ENCODE measurements around the gene BRF1.

The BRF1 gene

DNA sequence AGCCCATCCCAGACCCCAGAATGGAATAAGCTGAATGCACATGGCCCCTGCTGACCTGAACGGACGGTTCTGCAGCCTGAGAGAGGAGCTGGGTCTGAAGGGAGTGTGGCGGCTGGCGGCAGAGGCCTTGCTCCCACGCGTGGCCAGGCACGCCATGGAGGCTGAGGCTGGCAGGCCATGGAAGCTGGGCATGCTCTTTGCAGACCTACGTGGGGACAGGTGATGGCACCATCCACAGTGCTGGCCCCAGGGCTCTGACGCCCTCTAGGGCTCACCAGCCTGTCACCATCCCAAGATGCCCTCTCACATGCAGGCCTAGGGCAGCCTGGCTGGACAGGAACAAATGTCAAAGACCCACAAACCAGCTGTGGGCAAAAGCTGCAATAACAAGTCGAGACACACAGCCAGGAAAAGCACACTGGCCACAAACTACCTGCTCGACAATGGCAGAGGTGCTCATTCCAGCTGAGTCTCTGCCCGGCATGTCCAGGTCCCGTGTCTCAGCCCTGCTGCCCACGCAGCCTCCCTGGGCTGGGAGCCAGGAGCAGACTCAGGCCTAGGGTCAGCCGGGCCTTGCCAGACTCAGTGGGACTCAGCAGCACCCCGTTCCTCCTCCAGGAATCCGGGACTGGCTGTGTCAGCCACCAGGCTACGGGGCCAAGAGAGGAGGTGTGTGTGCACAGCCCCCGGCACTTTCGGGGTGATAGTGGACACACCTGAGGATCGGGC, 32.8 kb downstream of the BRF1 start:
- peaks cover 4 to 20% of the 10 kb centered on the region in 2 donors for H3K36me3 ChIP-seq (ENCODE audit: control insufficient read depth in 1 of 2, insufficient read depth in 2 of 2, low read length in 2 of 2)
- no peak overlapping the region for H3K9ac ChIP-seq (ENCODE audit: low read depth in 1 of 2, low read length in 2 of 2)
- H3K4me3 ChIP-seq (ENCODE audit: low read depth in 1 of 2, low read length in 2 of 2): no peak overlapping the region
- no peak overlapping the region for H3K27ac ChIP-seq (ENCODE audit: low read depth, low read length)
- no peaks in the 10 kb centered on the region for H3K9me3 ChIP-seq (ENCODE audit: control insufficient read depth in 1 of 2, low read length in 2 of 2)
- no peaks in the 10 kb centered on the region for H3K4me1 ChIP-seq (ENCODE audit: control insufficient read depth in 1 of 2, insufficient read depth in 2 of 2, low read length in 2 of 2)
- no peaks in the 10 kb centered on the region for H3K27me3 ChIP-seq (ENCODE audit: control insufficient read depth in 1 of 2, insufficient read depth in 2 of 2, low read length in 2 of 2)

DNA sequence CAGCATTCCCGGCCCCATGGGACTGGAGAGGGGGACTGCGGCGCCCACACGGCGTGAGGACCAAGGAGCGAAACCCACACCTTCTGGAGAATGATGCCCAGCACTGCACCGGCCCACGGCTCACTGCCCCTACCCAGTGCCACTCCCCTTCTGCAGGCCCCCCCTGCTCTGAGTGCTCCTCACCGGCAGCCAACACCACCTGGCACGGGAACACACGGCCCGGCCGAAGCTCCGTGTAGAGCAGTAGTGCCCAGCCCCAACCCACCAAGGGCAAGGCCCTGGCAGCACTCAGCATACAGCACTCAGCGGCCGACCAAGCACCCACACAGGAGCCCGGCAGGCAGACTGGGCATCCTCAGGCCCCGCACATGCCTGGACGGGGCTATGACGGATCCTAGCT, 39.0 kb downstream of the BRF1 start:
- no peak overlapping the region for H3K9ac ChIP-seq (ENCODE audit: low read depth in 1 of 2, low read length in 2 of 2)
- peaks cover 6 to 10% of the 10 kb centered on the region in 2 donors for H3K4me1 ChIP-seq (ENCODE audit: control insufficient read depth in 1 of 2, insufficient read depth in 2 of 2, low read length in 2 of 2)
- peaks cover 0 to 3% of the 10 kb centered on the region in 2 donors for H3K36me3 ChIP-seq (ENCODE audit: control insufficient read depth in 1 of 2, insufficient read depth in 2 of 2, low read length in 2 of 2)

GRCh38 chr14:105260959-105261358, 39.8 kb downstream of the BRF1 start:
- peaks cover 0 to 3% of the 10 kb centered on the region in 2 donors for H3K36me3 ChIP-seq (ENCODE audit: control insufficient read depth in 1 of 2, insufficient read depth in 2 of 2, low read length in 2 of 2)
- H3K4me1 ChIP-seq (ENCODE audit: control insufficient read depth in 1 of 2, insufficient read depth in 2 of 2, low read length in 2 of 2): peaks cover 9 to 12% of the 10 kb centered on the region in 2 donors
- no peak overlapping the region for H3K27ac ChIP-seq (ENCODE audit: low read depth, low read length)
- H3K9ac ChIP-seq (ENCODE audit: low read depth in 1 of 2, low read length in 2 of 2): no peak overlapping the region
- no peaks in the 10 kb centered on the region for H3K9me3 ChIP-seq (ENCODE audit: control insufficient read depth in 1 of 2, low read length in 2 of 2)
- H3K27me3 ChIP-seq (ENCODE audit: control insufficient read depth in 1 of 2, insufficient read depth in 2 of 2, low read length in 2 of 2): no peaks in the 10 kb centered on the region
- H3K4me3 ChIP-seq (ENCODE audit: low read depth in 1 of 2, low read length in 2 of 2): no peak overlapping the region

More for the DNA sequence above, 39.0 kb downstream of the BRF1 start:
- Histone ChIP-seq H3K4me3 (ENCODE audit: low read depth in 1 of 2, low read length in 2 of 2) (no peak overlapping the region), H3K27me3 (ENCODE audit: control insufficient read depth in 1 of 2, insufficient read depth in 2 of 2, low read length in 2 of 2) (no peaks in the 10 kb centered on the region), H3K27ac (ENCODE audit: low read depth, low read length) (no peak overlapping the region), H3K9me3 (ENCODE audit: control insufficient read depth in 1 of 2, low read length in 2 of 2) (no peaks in the 10 kb centered on the region)

- Histone ChIP-seq H3K4me3 (ENCODE audit: low read depth in 1 of 2, low read length in 2 of 2) (no peak overlapping the region), H3K9ac (ENCODE audit: low read depth in 1 of 2, low read length in 2 of 2) (no peak overlapping the region), H3K4me1 (ENCODE audit: control insufficient read depth in 1 of 2, insufficient read depth in 2 of 2, low read length in 2 of 2) (peaks cover 9 to 12% of the 10 kb centered on the region in 2 donors), H3K36me3 (ENCODE audit: control insufficient read depth in 1 of 2, insufficient read depth in 2 of 2, low read length in 2 of 2) (peaks cover 0 to 2% of the 10 kb centered on the region in 2 donors), H3K27me3 (ENCODE audit: control insufficient read depth in 1 of 2, insufficient read depth in 2 of 2, low read length in 2 of 2) (no peaks in the 10 kb centered on the region), H3K9me3 (ENCODE audit: control insufficient read depth in 1 of 2, low read length in 2 of 2) (no peaks in the 10 kb centered on the region), H3K27ac (ENCODE audit: low read depth, low read length) (no peak overlapping the region)
Measured at GRCh38 chr14:105258846-105259245, 42.0 kb downstream of the BRF1 start.

- Histone ChIP-seq H3K9ac (ENCODE audit: low read depth in 1 of 2, low read length in 2 of 2) (peak overlapping the region in 1 of 2 donors; percentile 63), H3K4me1 (ENCODE audit: control insufficient read depth in 1 of 2, insufficient read depth in 2 of 2, low read length in 2 of 2) (peaks cover 9 to 12% of the 10 kb centered on the region in 2 donors), H3K27ac (ENCODE audit: low read depth, low read length) (no peak overlapping the region), H3K27me3 (ENCODE audit: control insufficient read depth in 1 of 2, insufficient read depth in 2 of 2, low read length in 2 of 2) (no peaks in the 10 kb centered on the region), H3K4me3 (ENCODE audit: low read depth in 1 of 2, low read length in 2 of 2) (peak overlapping the region in 1 of 2 donors; percentile 27), H3K36me3 (ENCODE audit: control insufficient read depth in 1 of 2, insufficient read depth in 2 of 2, low read length in 2 of 2) (peaks cover 0 to 11% of the 10 kb centered on the region in 2 donors), H3K9me3 (ENCODE audit: control insufficient read depth in 1 of 2, low read length in 2 of 2) (no peaks in the 10 kb centered on the region)
Measured at GRCh38 chr14:105257464-105257863, 43.3 kb downstream of the BRF1 start.

GRCh38 chr14:105256292-105256960, 44.4 kb downstream of the BRF1 start:
- Histone ChIP-seq H3K27me3 (ENCODE audit: control insufficient read depth in 1 of 2, insufficient read depth in 2 of 2, low read length in 2 of 2) (no peaks in the 10 kb centered on the region), H3K9me3 (ENCODE audit: control insufficient read depth in 1 of 2, low read length in 2 of 2) (no peaks in the 10 kb centered on the region), H3K27ac (ENCODE audit: low read depth, low read length) (no peak overlapping the region), H3K4me3 (ENCODE audit: low read depth in 1 of 2, low read length in 2 of 2) (no peak overlapping the region), H3K4me1 (ENCODE audit: control insufficient read depth in 1 of 2, insufficient read depth in 2 of 2, low read length in 2 of 2) (peaks cover 9 to 12% of the 10 kb centered on the region in 2 donors), H3K9ac (ENCODE audit: low read depth in 1 of 2, low read length in 2 of 2) (no peak overlapping the region), H3K36me3 (ENCODE audit: control insufficient read depth in 1 of 2, insufficient read depth in 2 of 2, low read length in 2 of 2) (peaks cover 5 to 21% of the 10 kb centered on the region in 2 donors)

GRCh38 chr14:105255021-105255507, 45.7 kb downstream of the BRF1 start:
- H3K27ac ChIP-seq (ENCODE audit: low read depth, low read length): no peak overlapping the region
- no peaks in the 10 kb centered on the region for H3K27me3 ChIP-seq (ENCODE audit: control insufficient read depth in 1 of 2, insufficient read depth in 2 of 2, low read length in 2 of 2)
- peaks cover 19 to 33% of the 10 kb centered on the region in 2 donors for H3K36me3 ChIP-seq (ENCODE audit: control insufficient read depth in 1 of 2, insufficient read depth in 2 of 2, low read length in 2 of 2)
- H3K9me3 ChIP-seq (ENCODE audit: control insufficient read depth in 1 of 2, low read length in 2 of 2): no peaks in the 10 kb centered on the region
- H3K4me3 ChIP-seq (ENCODE audit: low read depth in 1 of 2, low read length in 2 of 2): no peak overlapping the region
- no peak overlapping the region for H3K9ac ChIP-seq (ENCODE audit: low read depth in 1 of 2, low read length in 2 of 2)
- peaks cover 9 to 12% of the 10 kb centered on the region in 2 donors for H3K4me1 ChIP-seq (ENCODE audit: control insufficient read depth in 1 of 2, insufficient read depth in 2 of 2, low read length in 2 of 2)

DNA sequence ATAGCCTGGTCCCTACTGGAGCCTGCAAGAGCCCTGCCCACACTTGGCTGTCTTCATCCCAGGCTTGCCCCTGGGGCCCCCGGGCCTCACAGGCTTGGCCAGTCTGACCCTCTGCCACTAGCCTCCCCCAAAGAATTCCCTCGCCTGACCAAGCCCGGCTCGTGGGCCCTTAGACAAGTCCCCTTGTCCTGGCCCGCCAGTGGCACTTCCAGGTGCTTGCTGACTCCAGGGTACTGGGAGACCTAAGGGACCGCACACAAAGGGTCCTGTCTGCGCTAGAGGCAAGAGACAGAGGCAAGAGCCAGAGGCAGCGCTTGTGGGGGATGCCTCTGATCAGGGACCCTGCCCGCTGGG, 47.5 kb downstream of the BRF1 start:
- no peak overlapping the region for H3K9ac ChIP-seq (ENCODE audit: low read depth in 1 of 2, low read length in 2 of 2)
- H3K36me3 ChIP-seq (ENCODE audit: control insufficient read depth in 1 of 2, insufficient read depth in 2 of 2, low read length in 2 of 2): peaks cover 19 to 39% of the 10 kb centered on the region in 2 donors
- no peaks in the 10 kb centered on the region for H3K9me3 ChIP-seq (ENCODE audit: control insufficient read depth in 1 of 2, low read length in 2 of 2)
- peaks cover 9 to 19% of the 10 kb centered on the region in 2 donors for H3K4me1 ChIP-seq (ENCODE audit: control insufficient read depth in 1 of 2, insufficient read depth in 2 of 2, low read length in 2 of 2)
- H3K4me3 ChIP-seq (ENCODE audit: low read depth in 1 of 2, low read length in 2 of 2): no peak overlapping the region
- no peak overlapping the region for H3K27ac ChIP-seq (ENCODE audit: low read depth, low read length)
- no peaks in the 10 kb centered on the region for H3K27me3 ChIP-seq (ENCODE audit: control insufficient read depth in 1 of 2, insufficient read depth in 2 of 2, low read length in 2 of 2)

DNA sequence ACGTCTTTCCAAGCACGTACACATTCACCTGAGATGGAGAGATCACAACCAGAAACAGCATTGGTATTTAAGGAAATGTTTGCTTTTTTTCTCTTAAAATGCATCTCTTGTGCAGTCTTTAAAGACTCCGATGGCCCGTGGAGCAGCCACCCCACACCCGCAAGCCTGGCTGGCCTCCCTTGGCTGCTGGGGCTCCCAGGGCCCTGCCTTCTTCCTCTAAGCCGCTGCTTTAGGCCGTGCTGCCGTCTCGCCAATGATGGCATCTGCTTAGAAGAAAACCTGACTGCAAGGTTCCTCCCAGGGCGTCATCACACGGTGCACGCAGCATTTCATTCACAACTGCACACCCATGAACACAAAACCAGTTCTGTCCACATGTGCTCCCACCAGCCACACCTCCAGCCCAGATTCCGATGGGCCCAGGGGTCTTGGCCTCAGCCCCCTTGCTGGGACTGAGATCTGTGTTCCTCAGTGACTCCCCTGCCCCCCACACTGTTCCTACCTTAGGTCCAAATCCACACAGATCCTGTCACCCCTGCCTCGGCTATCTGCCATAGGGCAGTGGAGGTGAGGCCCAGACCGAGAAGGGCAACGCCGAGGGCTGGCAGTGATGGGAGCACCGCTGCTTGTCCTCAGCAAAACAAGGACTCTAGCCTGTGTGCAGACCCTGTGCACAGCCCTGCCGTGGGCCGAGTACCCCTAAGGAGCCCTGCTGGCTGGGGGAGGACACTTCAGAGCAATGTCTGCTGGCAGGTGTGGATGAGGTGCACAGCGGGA, 48.1 kb downstream of the BRF1 start:
- no peak overlapping the region for H3K9ac ChIP-seq (ENCODE audit: low read depth in 1 of 2, low read length in 2 of 2)
- H3K4me3 ChIP-seq (ENCODE audit: low read depth in 1 of 2, low read length in 2 of 2): no peak overlapping the region
- peaks cover 12 to 23% of the 10 kb centered on the region in 2 donors for H3K4me1 ChIP-seq (ENCODE audit: control insufficient read depth in 1 of 2, insufficient read depth in 2 of 2, low read length in 2 of 2)
- no peaks in the 10 kb centered on the region for H3K27me3 ChIP-seq (ENCODE audit: control insufficient read depth in 1 of 2, insufficient read depth in 2 of 2, low read length in 2 of 2)
- H3K36me3 ChIP-seq (ENCODE audit: control insufficient read depth in 1 of 2, insufficient read depth in 2 of 2, low read length in 2 of 2): peaks cover 19 to 39% of the 10 kb centered on the region in 2 donors
- no peaks in the 10 kb centered on the region for H3K9me3 ChIP-seq (ENCODE audit: control insufficient read depth in 1 of 2, low read length in 2 of 2)
- H3K27ac ChIP-seq (ENCODE audit: low read depth, low read length): no peak overlapping the region

DNA sequence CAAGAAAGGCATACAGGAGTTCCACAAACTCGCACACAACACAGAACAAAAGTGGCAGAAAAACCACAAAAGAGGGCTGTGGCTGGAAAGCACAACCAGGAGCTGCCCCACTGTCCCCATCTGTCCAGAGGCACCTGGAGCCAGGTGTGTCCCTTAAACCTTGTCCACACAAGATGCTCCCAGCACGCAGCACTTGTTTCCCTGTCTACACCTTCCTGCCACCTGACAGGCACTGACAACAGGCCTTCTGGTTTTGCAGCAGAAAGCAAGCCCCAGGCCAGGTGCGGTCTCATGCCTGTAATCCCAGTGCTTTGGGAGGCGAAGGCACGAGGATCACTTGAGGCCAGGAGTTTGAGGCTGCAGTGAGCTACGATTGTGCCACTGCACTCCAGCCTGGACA, 48.9 kb downstream of the BRF1 start:
- Histone ChIP-seq H3K4me3 (ENCODE audit: low read depth in 1 of 2, low read length in 2 of 2) (no peak overlapping the region), H3K4me1 (ENCODE audit: control insufficient read depth in 1 of 2, insufficient read depth in 2 of 2, low read length in 2 of 2) (peaks cover 14 to 21% of the 10 kb centered on the region in 2 donors), H3K36me3 (ENCODE audit: control insufficient read depth in 1 of 2, insufficient read depth in 2 of 2, low read length in 2 of 2) (peaks cover 19 to 39% of the 10 kb centered on the region in 2 donors), H3K9me3 (ENCODE audit: control insufficient read depth in 1 of 2, low read length in 2 of 2) (no peaks in the 10 kb centered on the region), H3K27me3 (ENCODE audit: control insufficient read depth in 1 of 2, insufficient read depth in 2 of 2, low read length in 2 of 2) (no peaks in the 10 kb centered on the region), H3K27ac (ENCODE audit: low read depth, low read length) (no peak overlapping the region), H3K9ac (ENCODE audit: low read depth in 1 of 2, low read length in 2 of 2) (no peak overlapping the region)

All from duodenal mucosa (tissue), 2 donors.